HG03354 (cell line): ENCODE measurements around the gene NUDT15.
"Not testable (repeated sequence)": the region's sequence is repeated elsewhere in the genome, so short reads cannot be mapped to it uniquely, and the experiment has no call there.

ENCODE experiments used
- ATAC-seq: cut with Tn5 transposase; IDR thresholded peaks from one replicate; pipeline ENCODE4 v1.9.1; 2021; ENCODE audit warnings: mild to moderate bottlenecking; ENCODE audit not compliant: unreplicated experiment, poor library complexity, severe bottlenecking

NUDT15 gene

GRCh38 chr13:48037346-48038173 is at the start of gene NUDT15:
NUDT15 (plus strand) TSS chr13:48037726; CDS start chr13:48037747, 21 bp downstream.
- ATAC-seq = peak; percentile 94

- no peak for ATAC-seq
Observed at GRCh38 chr13:47990427-47990826, 47.1 kb upstream of the NUDT15 start.

GRCh38 chr13:47990920-47991466 is 46.5 kb upstream of the NUDT15 start:
- no peak for ATAC-seq

- no peak for ATAC-seq
Observed at GRCh38 chr13:47991859-47992258, 45.7 kb upstream of the NUDT15 start.

GRCh38 chr13:47997384-47997783 is 40.1 kb upstream of the NUDT15 start:
- no peak for ATAC-seq

GRCh38 chr13:47999973-48000372 is 37.6 kb upstream of the NUDT15 start:
- no peak for ATAC-seq

GRCh38 chr13:48000559-48001113 is 36.9 kb upstream of the NUDT15 start:
- ATAC-seq = peak; percentile 42

GRCh38 chr13:48001114-48001881 is 36.2 kb upstream of the NUDT15 start, which contains the start of gene SUCLA2:
SUCLA2 (minus strand) TSS chr13:48001273; CDS start chr13:48001269, 4 bp downstream.
- peak; percentile 99 for ATAC-seq

- ATAC-seq = not testable (repeated sequence)
Observed at GRCh38 chr13:48001999-48002398, 35.5 kb upstream of the NUDT15 start.

GRCh38 chr13:48004201-48004600 is 33.3 kb upstream of the NUDT15 start:
- ATAC-seq = no peak

- no peak for ATAC-seq
Observed at GRCh38 chr13:48006396-48006795, 31.1 kb upstream of the NUDT15 start.

- ATAC-seq = no peak
Observed at GRCh38 chr13:48009284-48009683, 28.2 kb upstream of the NUDT15 start.

- ATAC-seq = no peak
Observed at GRCh38 chr13:48010698-48011097, 26.8 kb upstream of the NUDT15 start.

- no peak for ATAC-seq
Observed at GRCh38 chr13:48012668-48013067, 24.9 kb upstream of the NUDT15 start.

- no peak for ATAC-seq
Observed at GRCh38 chr13:48014359-48014758, 23.2 kb upstream of the NUDT15 start.

- no peak for ATAC-seq
Observed at GRCh38 chr13:48018637-48019036, 18.9 kb upstream of the NUDT15 start.

- ATAC-seq = no peak
Observed at GRCh38 chr13:48019796-48020195, 17.7 kb upstream of the NUDT15 start.

GRCh38 chr13:48028066-48028465 is 9.5 kb upstream of the NUDT15 start:
- ATAC-seq = no peak

- ATAC-seq = no peak
Observed at GRCh38 chr13:48029859-48030258, 7.7 kb upstream of the NUDT15 start.

GRCh38 chr13:48038761-48039160 is 1.2 kb downstream of the NUDT15 start:
- no peak for ATAC-seq
